Measurements from ENCODE around the gene ZNF227. TPM values are rescaled to one million over a fixed set of nuclear protein-coding genes. Genes with fewer than 3 reads are reported as not detected.

ZNF227 gene
- total and polyA plus RNA-seq, 9 of the 15 experiments (the other 6 are each of a cell fraction or from before 2014, with no cell fraction given): 3.0 to 15.1 (median 10.0) TPM

DNA sequence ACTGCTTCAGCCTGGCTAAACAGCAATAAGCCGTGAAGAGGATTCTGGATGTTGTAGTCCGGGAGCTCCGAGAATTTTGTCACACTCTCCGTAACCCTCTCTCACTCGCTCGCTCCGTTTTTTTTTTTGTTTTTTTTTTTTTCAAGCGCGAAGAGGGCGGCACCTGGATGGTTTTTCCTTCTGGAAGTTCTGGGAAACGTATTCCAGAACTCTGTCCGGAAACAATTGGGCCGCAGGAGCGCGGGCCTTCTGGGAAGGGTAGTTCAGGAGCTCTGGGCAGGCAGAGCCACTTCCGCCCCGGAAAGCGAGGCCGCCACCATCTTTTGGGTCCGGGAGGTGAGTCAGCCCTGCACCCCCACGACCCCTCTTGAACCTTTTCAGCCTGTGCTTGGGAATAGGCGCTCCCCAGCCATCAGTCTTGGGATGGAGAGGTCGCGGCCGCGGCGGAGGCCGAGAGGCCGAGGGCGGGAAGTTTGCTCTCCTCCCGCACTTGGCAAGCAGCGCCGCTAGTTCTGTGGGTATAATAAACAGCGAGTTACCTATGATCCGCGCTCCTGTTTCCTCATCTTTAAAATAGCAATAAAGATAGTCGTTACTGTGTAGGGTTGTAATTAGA, at the start of gene ZNF227 (continued):
- no peak for TF ChIP-seq ZNF3 (CRISPR knock-in tag; IDR thresholded peaks at IDR 0.05)
- peak in 1 of 2 experiments; percentile 26; a peak in 1 of 4 replicates for TF ChIP-seq MAZ (CRISPR knock-in tag; conservative IDR thresholded peaks at IDR 0.05 in 1 of 2, IDR thresholded peaks at IDR 0.05 in 1 of 2)
- 0 out of 2 replicates have a peak, but pooled peaks have one; percentile 6 for TF ChIP-seq MAFK (IDR thresholded peaks at IDR 0.05; ENCODE audit: low read length)
- no peak for TF ChIP-seq ARID1B (IDR thresholded peaks at IDR 0.05)
- TF ChIP-seq ADNP (tag; IDR thresholded peaks at IDR 0.05): no peak
- peak; percentile 73; the same call in 1 of the 2 replicates for TF ChIP-seq NR2C2 (CRISPR knock-in tag; IDR thresholded peaks at IDR 0.05)
- TF ChIP-seq NR2C2 (tag; IDR thresholded peaks at IDR 0.05): peak; percentile 97
- no peak for TF ChIP-seq BRCA1 (IDR thresholded peaks at IDR 0.05)
- no peak for TF ChIP-seq BRCA1 (CRISPR knock-in tag; IDR thresholded peaks at IDR 0.05)
- no peak for TF ChIP-seq NR0B1 (IDR thresholded peaks at IDR 0.05; ENCODE audit: partially characterized antibody)
- no peak for TF ChIP-seq TRIM28 (IDR thresholded peaks at IDR 0.05)
- no peak for TF ChIP-seq CCNT2 (IDR thresholded peaks at IDR 0.05; ENCODE audit: borderline replicate concordance, extremely low read depth, insufficient read length, low read depth, low read length)
- TF ChIP-seq TAF7 (tag; IDR thresholded peaks at IDR 0.05): peak; percentile 63; the same call in 1 of the 2 replicates
- TF ChIP-seq MYNN (IDR thresholded peaks at IDR 0.05): no peak
- no peak for TF ChIP-seq MYNN (CRISPR knock-in tag; IDR thresholded peaks at IDR 0.05)
- no peak for TF ChIP-seq STAT5B (CRISPR knock-in tag; IDR thresholded peaks at IDR 0.05)
- TF ChIP-seq, protein P1, sequence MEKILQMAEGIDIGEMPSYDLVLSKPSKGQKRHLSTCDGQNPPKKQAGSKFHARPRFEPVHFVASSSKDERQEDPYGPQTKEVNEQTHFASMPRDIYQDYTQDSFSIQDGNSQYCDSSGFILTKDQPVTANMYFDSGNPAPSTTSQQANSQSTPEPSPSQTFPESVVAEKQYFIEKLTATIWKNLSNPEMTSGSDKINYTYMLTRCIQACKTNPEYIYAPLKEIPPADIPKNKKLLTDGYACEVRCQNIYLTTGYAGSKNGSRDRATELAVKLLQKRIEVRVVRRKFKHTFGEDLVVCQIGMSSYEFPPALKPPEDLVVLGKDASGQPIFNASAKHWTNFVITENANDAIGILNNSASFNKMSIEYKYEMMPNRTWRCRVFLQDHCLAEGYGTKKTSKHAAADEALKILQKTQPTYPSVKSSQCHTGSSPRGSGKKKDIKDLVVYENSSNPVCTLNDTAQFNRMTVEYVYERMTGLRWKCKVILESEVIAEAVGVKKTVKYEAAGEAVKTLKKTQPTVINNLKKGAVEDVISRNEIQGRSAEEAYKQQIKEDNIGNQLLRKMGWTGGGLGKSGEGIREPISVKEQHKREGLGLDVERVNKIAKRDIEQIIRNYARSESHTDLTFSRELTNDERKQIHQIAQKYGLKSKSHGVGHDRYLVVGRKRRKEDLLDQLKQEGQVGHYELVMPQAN (IDR thresholded peaks at IDR 0.05; ENCODE audit: borderline replicate concordance): no peak
- TF ChIP-seq PYGO2 (tag; IDR thresholded peaks at IDR 0.05): no peak
- TF ChIP-seq RFX5 (IDR thresholded peaks at IDR 0.05; ENCODE audit: low read depth, low read length): no peak
- no peak for TF ChIP-seq ZNF41 (CRISPR knock-in tag; conservative IDR thresholded peaks at IDR 0.05)
- TF ChIP-seq RNF219 (CRISPR knock-in tag; IDR thresholded peaks at IDR 0.05): no peak
- no peak for TF ChIP-seq ZNF217 (CRISPR knock-in tag; IDR thresholded peaks at IDR 0.05)
- TF ChIP-seq CBX2 (IDR thresholded peaks at IDR 0.05; ENCODE audit: insufficient read depth, low read length, poor library complexity, severe bottlenecking): no peak
- TF ChIP-seq CC2D1A (IDR thresholded peaks at IDR 0.05): no peak
- no peak for TF ChIP-seq SMARCC2 (IDR thresholded peaks at IDR 0.05; ENCODE audit: low read depth)
- TF ChIP-seq WHSC1 (IDR thresholded peaks at IDR 0.05; ENCODE audit: low read length): no peak
- no peak for TF ChIP-seq ZNF121 (CRISPR knock-in tag; conservative IDR thresholded peaks at IDR 0.05)
